Transverse colon (tissue), 4 donors: ENCODE results near the gene UBC. TPM values are rescaled to one million over a fixed set of nuclear protein-coding genes. Genes with fewer than 3 reads are reported as not detected.

ENCODE experiments used
- DNase-seq: peaks from one replicate; pipeline ENCODE4 v3.0.0-alpha.2; 2019
- H3K27ac ChIP-seq, 4 donors: fragments of 200-600 bp; sonication (generic); 2 replicates each; pipeline ENCODE4 v1.5.1; 2016 to 2018; ENCODE audit warnings: inconsistent platforms in 4 of 4
- H3K27me3 ChIP-seq: fragments of 200-600 bp; sonication (generic); 2 replicates; pipeline ENCODE4 v1.5.1; 2017; ENCODE audit warnings: inconsistent platforms
- H3K36me3 ChIP-seq, 4 donors: fragments of 200-600 bp; sonication (generic); 2 replicates each; pipeline ENCODE4 v1.5.1; 2017 to 2019; ENCODE audit warnings: inconsistent platforms in 4 of 4
- H3K4me1 ChIP-seq, 4 donors: fragments of 200-600 bp; sonication (generic); 2 replicates each; pipeline ENCODE4 v1.5.1; 2017 to 2020; ENCODE audit warnings: inconsistent platforms in 4 of 4
- H3K4me3 ChIP-seq, 4 donors: fragments of 200-600 bp; sonication (generic); 1 replicate in 1 of 4; 2 replicates in 3 of 4; pipeline versions ENCODE4 v1.5.1 to v1.6.1; 2017 to 2019; ENCODE audit warnings: inconsistent platforms in 4 of 4
- H3K9me3 ChIP-seq, 2 donors: fragments of 200-600 bp; sonication (generic); 2 replicates each; pipeline ENCODE4 v1.5.1; 2017 to 2019; ENCODE audit warnings: inconsistent platforms in 2 of 2
- CTCF ChIP-seq, 5 experiments: fragments of 200-600 bp in 3 of 5; fragments of 450-650 bp in 2 of 5; sonication (generic) in 3 of 5; IDR thresholded peaks; 1 replicate in 2 of 5; 2 replicates in 3 of 5; pipeline ENCODE4 v1.5.1; 2016 to 2017; ENCODE audit warnings: antibody characterized with exemption in 5 of 5, inconsistent platforms in 3 of 5, mild to moderate bottlenecking in 2 of 5, moderate library complexity in 1 of 5
- EP300 ChIP-seq: sonication (generic); formaldehyde crosslinking; IDR thresholded peaks from one replicate; pipeline ENCODE4 v1.6.1; 2017; ENCODE audit warnings: antibody characterized with exemption, low read depth
- POLR2A ChIP-seq: fragments of 450-650 bp; IDR thresholded peaks from one replicate; pipeline ENCODE4 v1.6.1; 2016; ENCODE audit warnings: antibody characterized with exemption, mild to moderate bottlenecking, moderate library complexity
- POLR2AphosphoS5 ChIP-seq, 3 donors: sonication (generic); formaldehyde crosslinking; IDR thresholded peaks; one replicate each; pipeline ENCODE4 v1.6.1; 2016; ENCODE audit warnings: antibody characterized with exemption in 3 of 3
- WGBS, 2 donors: methylation state at CpG; one replicate each; pipeline ENCODE4 v1.1.5; 2018; ENCODE audit warnings: low coverage in 1 of 2; 5-methylcytosine and 5-hydroxymethylcytosine counted together
- in situ Hi-C, 4 donors: fragments of 200-750 bp; cut with MboI; loops; one replicate each; pipeline versions ENCODE4 v1.15.0 to v1.15.1; 2017; ENCODE audit warnings: low sequenced_read_pairs in 3 of 4, low pct_ligation_motif_present in 1 of 4, low pct_unique_long_range_greater_than_20kb in 1 of 4
- intact Hi-C: fragments of 100-400 bp; cut with DNase I; formaldehyde crosslinking; loops from one replicate; pipeline ENCODE4 v1.15.1; 2023; ENCODE audit warnings: low total_unique reads
- total RNA-seq, 4 donors: library from RNA; depleted of rRNA; stranded (reverse); fragments of >200 nt; gene quantifications; one replicate each; pipeline ENCODE4 v1.1.0, GENCODE V29; 2016

UBC gene
- total RNA-seq, 4 donors from 2014 or later: 1,242 to 1,580 (median 1,406) TPM

DNA sequence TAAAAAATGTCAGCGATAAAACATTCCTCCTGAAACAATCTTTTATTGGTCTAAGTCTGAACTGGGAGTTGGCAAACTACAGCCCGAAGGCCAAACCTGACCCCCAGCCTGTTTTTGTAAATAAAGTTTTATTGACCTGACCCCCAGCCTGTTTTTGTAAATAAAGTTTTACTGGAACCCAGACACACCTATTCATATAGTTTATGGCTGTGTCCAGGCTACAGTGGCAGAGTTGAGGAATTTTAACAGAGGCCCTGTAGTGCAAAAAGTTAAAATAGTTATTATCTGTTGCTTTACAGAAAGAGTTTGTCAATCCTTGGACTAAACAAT lies 38.7 kb downstream of the UBC start:
- H3K36me3 ChIP-seq: no peaks in the 10 kb centered on the region
- peak overlapping the region; percentile 27 to 72 (median 43) for H3K27ac ChIP-seq
- peak; percentile 35 for DNase-seq
- no peak overlapping the region for H3K4me3 ChIP-seq
- 48% methylated on average over 2 of the region's 2 CpGs; no CpG with 5 or more reads in 1 of the 2 donors for WGBS, 2 donors
- no peaks in the 10 kb centered on the region for H3K9me3 ChIP-seq
- H3K4me1 ChIP-seq: peaks cover 0 to 20% (median 11%) of the 10 kb centered on the region in 4 donors
- intact Hi-C loops (no loop called here), in situ Hi-C loops (no loop called here)
- no peaks in the 10 kb centered on the region for H3K27me3 ChIP-seq
- TF ChIP-seq POLR2AphosphoS5 (IDR thresholded peaks at IDR 0.05): no peak
- TF ChIP-seq CTCF (IDR thresholded peaks at IDR 0.05): no peak

DNA sequence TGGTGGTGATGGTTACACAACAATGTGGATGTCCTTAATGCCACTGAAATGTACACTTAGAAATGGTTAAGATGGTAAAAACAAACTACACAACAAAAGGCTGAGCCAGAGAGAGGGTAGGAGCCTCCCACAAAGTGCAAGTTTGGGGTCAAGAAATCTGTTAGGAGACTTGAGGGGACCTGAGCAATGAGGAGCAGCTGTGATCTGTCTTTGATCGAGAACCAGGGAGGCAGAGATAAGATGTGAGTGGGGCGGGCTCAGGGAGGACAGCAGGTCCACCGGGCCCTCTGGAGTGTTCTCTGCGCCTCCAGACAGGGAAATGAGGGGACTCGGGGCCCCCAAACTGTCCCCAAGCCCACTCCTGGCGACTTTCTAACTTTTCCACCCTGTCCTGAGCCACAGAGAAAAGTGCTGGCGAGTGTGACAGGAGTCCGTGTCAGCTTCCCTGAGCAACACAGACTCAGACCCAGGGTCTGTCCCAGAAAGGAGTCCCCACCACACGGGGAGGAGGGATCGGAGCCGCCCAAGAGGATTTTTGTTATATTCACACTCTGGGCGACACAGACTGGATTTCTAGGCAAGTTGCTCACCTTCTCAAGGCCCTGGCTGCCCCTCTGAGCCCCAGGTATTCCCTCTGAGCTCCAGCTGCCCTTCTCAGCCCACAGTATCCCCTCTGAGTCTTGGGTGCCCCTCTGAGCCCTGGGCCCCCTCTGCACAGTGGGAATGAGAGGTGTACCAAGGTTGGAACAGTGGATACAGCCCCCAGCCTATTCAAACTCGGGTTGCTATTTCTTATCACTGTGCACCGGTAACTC lies 39.3 kb downstream of the UBC start:
- Histone ChIP-seq H3K27me3 (no peaks in the 10 kb centered on the region), H3K36me3 (no peaks in the 10 kb centered on the region), H3K9me3 (no peaks in the 10 kb centered on the region), H3K4me1 (peaks cover 0 to 20% (median 11%) of the 10 kb centered on the region in 4 donors), H3K27ac (peak overlapping the region; percentile 27 to 72 (median 43)), H3K4me3 (no peak overlapping the region)
- intact Hi-C loops (no loop called here), in situ Hi-C loops (no loop called here)
- no peak for DNase-seq
- TF ChIP-seq POLR2A: no peak
- no peak for TF ChIP-seq POLR2AphosphoS5 (IDR thresholded peaks at IDR 0.05)
- TF ChIP-seq EP300: no peak
- TF ChIP-seq CTCF (IDR thresholded peaks at IDR 0.05): no peak
- 53% methylated on average over 14 of the region's 14 CpGs; no CpG with 5 or more reads in 1 of the 2 donors for WGBS, 2 donors

- no peak for TF ChIP-seq POLR2AphosphoS5 (IDR thresholded peaks at IDR 0.05)
- no peak for TF ChIP-seq POLR2A
- TF ChIP-seq CTCF (IDR thresholded peaks at IDR 0.05): no peak
- no peak for TF ChIP-seq EP300
- no peak overlapping the region for H3K4me3 ChIP-seq
- H3K36me3 ChIP-seq: no peaks in the 10 kb centered on the region
- in situ Hi-C loops (no loop called here), intact Hi-C loops (no loop called here)
- H3K27ac ChIP-seq: no peak overlapping the region
- no peak for DNase-seq
- WGBS, 2 donors: 92 to 100% methylated on average over 2 to 4 of the region's 4 CpGs
- peaks cover 0 to 20% (median 11%) of the 10 kb centered on the region in 4 donors for H3K4me1 ChIP-seq
- no peaks in the 10 kb centered on the region for H3K9me3 ChIP-seq
- no peaks in the 10 kb centered on the region for H3K27me3 ChIP-seq
These were observed 40.3 kb downstream of the UBC start for GRCh38 chr12:124874188-124874587.

DNA sequence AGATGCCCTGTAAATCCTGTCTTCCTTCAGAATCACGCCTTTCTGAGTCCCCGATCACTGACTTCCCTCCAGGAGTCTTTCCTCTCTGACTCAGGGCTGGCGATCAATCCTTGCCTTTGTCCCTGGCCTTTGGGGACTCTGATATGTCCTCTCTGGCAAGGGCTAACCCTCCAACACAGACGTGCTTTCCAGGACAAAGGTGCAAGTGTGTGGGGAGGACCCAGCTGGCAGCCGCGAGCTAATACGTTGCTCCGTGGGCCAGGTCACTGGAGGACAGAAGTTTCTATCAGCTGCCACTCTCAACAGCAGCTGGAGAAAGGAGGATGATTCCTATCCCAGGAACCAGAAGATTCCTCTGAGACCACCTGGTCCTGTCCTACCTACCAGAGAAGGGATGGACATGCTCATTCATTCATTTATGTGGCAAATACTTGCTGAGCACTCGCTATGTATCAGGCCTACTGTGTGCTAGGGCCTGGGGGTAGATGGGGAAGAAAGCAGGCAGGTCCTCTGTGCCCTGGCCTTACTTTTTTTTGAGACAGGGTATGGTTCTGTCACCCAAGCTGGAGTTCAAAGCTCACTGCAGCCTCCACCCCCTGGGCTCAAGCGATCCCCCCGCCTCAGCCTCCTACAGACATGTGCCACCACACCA lies 42.3 kb downstream of the UBC start:
- no peaks in the 10 kb centered on the region for H3K9me3 ChIP-seq
- no peak overlapping the region for H3K4me3 ChIP-seq
- TF ChIP-seq EP300 (no peak), POLR2AphosphoS5 (IDR thresholded peaks at IDR 0.05) (no peak), POLR2A (no peak), CTCF (IDR thresholded peaks at IDR 0.05) (no peak)
- DNase-seq: no peak
- H3K4me1 ChIP-seq: peaks cover 0 to 18% (median 6%) of the 10 kb centered on the region in 4 donors
- no peaks in the 10 kb centered on the region for H3K36me3 ChIP-seq
- intact Hi-C loops: no loop called here
- 79 to 80% methylated on average over 1 to 11 of the region's 11 CpGs for WGBS, 2 donors
- in situ Hi-C loops: no loop called here
- no peak overlapping the region for H3K27ac ChIP-seq
- H3K27me3 ChIP-seq: no peaks in the 10 kb centered on the region
